MM.1S (cell line): Measurements from ENCODE around the gene OTUD3.

ENCODE experiments used
- CTCF ChIP-seq: fragments of 300-600 bp; sonication (generic); IDR thresholded peaks from 2 replicates; pipeline ENCODE4 v1.5.1; 2016; ENCODE audit warnings: antibody characterized with exemption, low read length, mixed read lengths
- EZH2 ChIP-seq: fragments of 300-600 bp; sonication (generic); optimal IDR thresholded peaks from 2 replicates; pipeline ENCODE3; 2017; ENCODE audit warnings: low read depth, mild to moderate bottlenecking, antibody characterized with exemption, low read length, mixed read lengths

GRCh38 chr1:19946971-19947370 lies 64.8 kb downstream of the OTUD3 start:
- TF ChIP-seq CTCF = no peak
- no peak for TF ChIP-seq EZH2
